Testis (tissue), 2 donors: ENCODE measurements around the gene RPL18A.
"Not testable (repeated sequence)": the region's sequence is repeated elsewhere in the genome, so short reads cannot be mapped to it uniquely, and the experiment has no call there.

Source experiments
- POLR2A ChIP-seq: fragments of 450-650 bp; IDR thresholded peaks from one replicate; pipeline ENCODE4 v1.6.1; 2017; ENCODE audit warnings: antibody characterized with exemption, mild to moderate bottlenecking, moderate library complexity
- TF ChIP-seq, protein P1 (sequence below), 3 experiments: fragments of 450-650 bp in 2 of 3; fragments of 200-600 bp in 1 of 3; sonication (generic) in 1 of 3; IDR thresholded peaks; one replicate each; pipeline ENCODE4 v1.5.1; 2016 to 2019; ENCODE audit warnings: antibody characterized with exemption in 3 of 3, mild to moderate bottlenecking in 2 of 3, moderate library complexity in 1 of 3

DNA sequence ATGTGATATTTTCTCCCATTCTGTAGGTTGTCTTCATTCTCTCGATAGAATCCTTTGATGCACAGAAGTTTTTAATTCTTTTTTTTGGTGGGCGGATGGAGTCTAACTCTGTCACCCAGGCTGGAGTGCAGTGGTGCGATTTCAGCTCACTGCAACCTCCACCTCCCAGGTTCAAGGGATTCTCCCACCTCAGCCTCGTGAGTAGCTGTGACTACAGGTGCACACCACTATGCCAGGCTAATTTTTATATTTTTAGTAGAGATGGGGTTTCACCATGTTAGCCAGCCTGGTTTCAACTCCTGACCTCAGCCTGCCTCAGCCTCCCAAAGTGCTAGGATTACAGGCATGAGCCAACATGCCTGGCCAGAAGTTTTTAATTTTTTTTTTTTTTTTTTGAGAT lies 27.5 kb downstream of the RPL18A start:
- TF ChIP-seq, protein P1, sequence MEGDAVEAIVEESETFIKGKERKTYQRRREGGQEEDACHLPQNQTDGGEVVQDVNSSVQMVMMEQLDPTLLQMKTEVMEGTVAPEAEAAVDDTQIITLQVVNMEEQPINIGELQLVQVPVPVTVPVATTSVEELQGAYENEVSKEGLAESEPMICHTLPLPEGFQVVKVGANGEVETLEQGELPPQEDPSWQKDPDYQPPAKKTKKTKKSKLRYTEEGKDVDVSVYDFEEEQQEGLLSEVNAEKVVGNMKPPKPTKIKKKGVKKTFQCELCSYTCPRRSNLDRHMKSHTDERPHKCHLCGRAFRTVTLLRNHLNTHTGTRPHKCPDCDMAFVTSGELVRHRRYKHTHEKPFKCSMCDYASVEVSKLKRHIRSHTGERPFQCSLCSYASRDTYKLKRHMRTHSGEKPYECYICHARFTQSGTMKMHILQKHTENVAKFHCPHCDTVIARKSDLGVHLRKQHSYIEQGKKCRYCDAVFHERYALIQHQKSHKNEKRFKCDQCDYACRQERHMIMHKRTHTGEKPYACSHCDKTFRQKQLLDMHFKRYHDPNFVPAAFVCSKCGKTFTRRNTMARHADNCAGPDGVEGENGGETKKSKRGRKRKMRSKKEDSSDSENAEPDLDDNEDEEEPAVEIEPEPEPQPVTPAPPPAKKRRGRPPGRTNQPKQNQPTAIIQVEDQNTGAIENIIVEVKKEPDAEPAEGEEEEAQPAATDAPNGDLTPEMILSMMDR (IDR thresholded peaks at IDR 0.05): not testable (repeated sequence)
- not testable (repeated sequence) for TF ChIP-seq POLR2A
